MCF 10A (cell line): ENCODE results near the gene SUPT20HL2. TPM values are rescaled to one million over a fixed set of nuclear protein-coding genes. Genes with fewer than 3 reads are reported as not detected.
"Not testable (repeated sequence)": the region's sequence is repeated elsewhere in the genome, so short reads cannot be mapped to it uniquely, and the experiment has no call there.

Source experiments
- Bru-seq: library from RNA; stranded (reverse); fragments of 400-500 nt; gene quantifications from one replicate; lab custom pipeline; 2021; lab: Mats Ljungman, UMichigan
- BruChase-seq, 2 experiments: library from RNA; stranded (reverse); fragments of 400-500 nt; gene quantifications; one replicate each; lab custom pipeline; 2021; lab: Mats Ljungman, UMichigan
- BruUV-seq: library from RNA; stranded (reverse); fragments of 400-500 nt; replicated peaks from 2 replicates; lab custom pipeline; 2021; lab: Mats Ljungman, UMichigan
- CTCF ChIA-PET: fragments of 300-600 bp; sonication (Branson Sonifier 250); formaldehyde crosslinking; extraction: SDS; loops from one replicate; lab custom pipeline; 2021; ENCODE audit warnings: antibody characterized with exemption, inconsistent platforms; lab: Yijun Ruan, JAX
- POLR2A ChIA-PET: fragments of 300-600, 350-650 bp; sonication (Branson Sonifier 250); formaldehyde crosslinking; extraction: SDS; loops from one replicate; lab custom pipeline; 2020; ENCODE audit warnings: antibody characterized with exemption, inconsistent platforms; lab: Yijun Ruan, JAX
- DNase-seq: peaks from one replicate; pipeline ENCODE4 v3.0.0-alpha.2; 2018; ENCODE audit not compliant: unreplicated experiment
- H3K27ac Mint-ChIP-seq: one replicate; pipeline ENCODE4 v1.8.0; 2022; ENCODE audit warnings: mild to moderate bottlenecking, low read depth, mixed read lengths; ENCODE audit not compliant: unreplicated experiment
- H3K27me3 Mint-ChIP-seq: one replicate; pipeline ENCODE4 v1.8.0; 2022; ENCODE audit warnings: mixed read lengths; ENCODE audit not compliant: insufficient read depth, unreplicated experiment
- H3K36me3 Mint-ChIP-seq: one replicate; pipeline ENCODE4 v1.8.0; 2022; ENCODE audit warnings: mild to moderate bottlenecking, moderate library complexity, mixed read lengths; ENCODE audit not compliant: insufficient read depth, unreplicated experiment
- H3K4me1 Mint-ChIP-seq: one replicate; pipeline ENCODE4 v1.8.0; 2022; ENCODE audit warnings: mixed read lengths; ENCODE audit not compliant: insufficient read depth, unreplicated experiment
- H3K4me3 Mint-ChIP-seq: one replicate; pipeline ENCODE4 v1.8.0; 2022; ENCODE audit warnings: mild to moderate bottlenecking, moderate library complexity, mixed read lengths; ENCODE audit not compliant: unreplicated experiment
- H3K9me3 Mint-ChIP-seq: one replicate; pipeline ENCODE4 v1.8.0; 2022; ENCODE audit warnings: mixed read lengths; ENCODE audit not compliant: unreplicated experiment
- intact Hi-C: fragments of 100-400 bp; cut with micrococcal nuclease; formaldehyde crosslinking; loops from 2 replicates; pipeline ENCODE4 v1.14.1; 2022
- long read RNA-seq: library from polyadenylated mRNA; stranded (forward); transcript quantifications from one replicate; pipeline ENCODE4 v2.0.0, GENCODE V29; 2022
- total RNA-seq: library from RNA; stranded (reverse); gene quantifications from 2 replicates; pipeline ENCODE4 v1.2.3, GENCODE V29; 2022
- TF ChIP-seq, protein P1 (sequence below): fragments of 200-600 bp; IDR thresholded peaks from one replicate; pipeline ENCODE4 v1.8.0; 2022; ENCODE audit warnings: antibody characterized with exemption, mild to moderate bottlenecking; ENCODE audit not compliant: unreplicated experiment

The SUPT20HL2 gene
- not detected in 2 replicates for total RNA-seq
- not detected for Bru-seq, nascent RNA
- BruChase-seq, experiment 1, labeled RNA remaining after a 6-hour chase = not detected
- not detected for BruChase-seq, experiment 2, labeled RNA remaining after a 2-hour chase
- long read RNA-seq = 0 reads

DNA sequence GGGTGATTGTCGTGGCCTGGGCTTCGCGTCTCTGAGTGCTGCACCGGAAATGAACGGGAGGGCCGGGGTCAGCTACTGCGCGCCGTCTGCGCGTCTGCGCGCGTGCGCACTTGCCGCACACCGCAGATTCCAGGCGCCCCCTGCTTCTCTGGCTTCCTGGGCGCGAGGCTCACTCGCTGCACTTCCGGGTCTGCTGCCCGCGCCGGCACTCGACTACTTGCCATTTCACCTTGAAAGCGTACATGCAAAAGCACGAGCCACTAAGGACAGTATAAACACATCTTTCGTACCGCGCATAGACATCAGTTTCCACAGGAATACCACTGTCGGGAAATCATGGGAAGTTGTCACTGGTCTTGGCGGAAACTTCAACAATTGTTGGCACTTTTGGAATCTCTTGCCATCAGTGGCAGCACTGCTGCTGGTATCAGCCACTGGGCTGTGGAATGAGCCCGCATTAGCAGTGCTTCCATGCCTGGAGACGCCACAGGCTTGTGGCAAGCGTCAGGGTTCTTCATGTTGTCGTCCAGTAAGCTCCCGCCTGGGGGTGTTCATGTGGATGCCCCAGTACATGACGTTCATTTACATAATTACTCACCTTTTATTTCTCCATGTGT is at the start of gene SUPT20HL2:
SUPT20HL2 (minus strand) TSS at position 51 of the 617 bp plus-strand sequence. CDS start 754 bp downstream, outside the sequence.
- ChIA-PET POLR2A (no interaction called here), CTCF (no interaction called here)
- TF ChIP-seq, protein P1, sequence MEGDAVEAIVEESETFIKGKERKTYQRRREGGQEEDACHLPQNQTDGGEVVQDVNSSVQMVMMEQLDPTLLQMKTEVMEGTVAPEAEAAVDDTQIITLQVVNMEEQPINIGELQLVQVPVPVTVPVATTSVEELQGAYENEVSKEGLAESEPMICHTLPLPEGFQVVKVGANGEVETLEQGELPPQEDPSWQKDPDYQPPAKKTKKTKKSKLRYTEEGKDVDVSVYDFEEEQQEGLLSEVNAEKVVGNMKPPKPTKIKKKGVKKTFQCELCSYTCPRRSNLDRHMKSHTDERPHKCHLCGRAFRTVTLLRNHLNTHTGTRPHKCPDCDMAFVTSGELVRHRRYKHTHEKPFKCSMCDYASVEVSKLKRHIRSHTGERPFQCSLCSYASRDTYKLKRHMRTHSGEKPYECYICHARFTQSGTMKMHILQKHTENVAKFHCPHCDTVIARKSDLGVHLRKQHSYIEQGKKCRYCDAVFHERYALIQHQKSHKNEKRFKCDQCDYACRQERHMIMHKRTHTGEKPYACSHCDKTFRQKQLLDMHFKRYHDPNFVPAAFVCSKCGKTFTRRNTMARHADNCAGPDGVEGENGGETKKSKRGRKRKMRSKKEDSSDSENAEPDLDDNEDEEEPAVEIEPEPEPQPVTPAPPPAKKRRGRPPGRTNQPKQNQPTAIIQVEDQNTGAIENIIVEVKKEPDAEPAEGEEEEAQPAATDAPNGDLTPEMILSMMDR = no peak

GRCh38 chrX:24362089-24362745 is 48.3 kb upstream of the SUPT20HL2 start:
- DNase-seq, H3K4me3 Mint-ChIP-seq, H3K9me3 Mint-ChIP-seq, H3K4me1 Mint-ChIP-seq, H3K36me3 Mint-ChIP-seq, H3K27ac Mint-ChIP-seq, BruUV-seq, intact Hi-C loops, POLR2A ChIA-PET, CTCF ChIA-PET: not testable (repeated sequence)
- H3K27me3 Mint-ChIP-seq = peaks cover 67% of the 10 kb centered on the region

More for the DNA sequence above, at the start of gene SUPT20HL2:
- Mint-ChIP-seq H3K4me1 (no peaks in the 10 kb centered on the region), H3K4me3 (no peak within 1 kb of the TSS), H3K9me3 (no peaks in the 10 kb centered on the region), H3K36me3 (no peaks in the 10 kb centered on the region), H3K27me3 (peaks cover 63% of the 10 kb centered on the region), H3K27ac (no peak within 1 kb of the TSS)
- no TSS peak for BruUV-seq
- DNase-seq = no peak
- intact Hi-C loops = no loop called here

DNA sequence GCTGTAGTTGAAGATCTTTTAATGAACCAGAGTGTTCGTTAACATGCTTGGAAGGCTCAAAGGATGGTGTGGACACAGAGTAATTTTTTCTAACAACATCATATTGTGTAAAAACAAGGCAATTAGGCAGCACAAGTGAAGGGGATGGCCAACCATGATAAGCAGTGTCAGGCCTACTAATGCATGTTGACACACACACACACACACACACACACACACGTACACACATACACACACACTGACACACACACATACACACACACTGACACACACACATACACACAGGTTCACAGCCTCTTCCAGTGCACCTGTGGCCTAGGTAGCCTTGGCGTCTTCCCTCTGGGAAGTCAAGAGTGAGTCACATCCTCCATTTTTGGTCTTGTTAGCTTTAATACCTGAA is 46.4 kb upstream of the SUPT20HL2 start, which contains the start of gene SUPT20HL1:
SUPT20HL1 (plus strand) TSS at position 368 of the 400 bp plus-strand sequence. CDS start 2,122 bp downstream, outside the sequence.
- TF ChIP-seq, protein P1 = no peak
- H3K4me1 Mint-ChIP-seq = no peaks in the 10 kb centered on the region
- CTCF ChIA-PET = interaction anchor here (1.0 kb wide), 1 partner anchor 11 kb away, joined by 3 read pairs; no protein-coding TSS in a partner anchor
- H3K36me3 Mint-ChIP-seq = no peaks in the 10 kb centered on the region
- BruUV-seq = no TSS peak
- no peak within 1 kb of the TSS for H3K27ac Mint-ChIP-seq
- DNase-seq = no peak
- H3K4me3 Mint-ChIP-seq = no peak within 1 kb of the TSS
- POLR2A ChIA-PET = interaction anchor here (0.7 kb wide), 1 partner anchor 65 kb away, joined by 4 read pairs; no protein-coding TSS in a partner anchor
- intact Hi-C loops = no loop called here
- peaks cover 54% of the 10 kb centered on the region for H3K27me3 Mint-ChIP-seq
- H3K9me3 Mint-ChIP-seq = no peaks in the 10 kb centered on the region

DNA sequence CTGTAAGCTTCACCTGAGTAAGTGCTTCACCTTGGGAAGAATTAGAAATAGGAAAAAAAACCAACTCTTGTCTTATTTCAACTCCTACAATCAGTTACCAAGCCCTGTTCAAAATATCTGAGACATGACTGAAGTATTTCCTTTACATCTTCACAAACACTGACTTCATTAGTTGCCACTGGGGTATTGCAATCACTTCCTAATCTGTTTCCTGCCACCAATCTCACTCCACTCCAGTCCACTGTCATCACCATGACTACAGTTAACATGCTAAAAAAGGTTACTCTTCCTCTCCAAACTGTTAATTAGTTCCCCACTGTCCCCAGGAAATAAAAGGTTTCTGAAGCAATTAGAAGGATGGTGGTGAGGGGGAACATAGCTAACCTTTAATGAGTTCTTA is 43.2 kb upstream of the SUPT20HL2 start:
- Mint-ChIP-seq H3K27me3 (peaks cover 36% of the 10 kb centered on the region), H3K36me3 (no peaks in the 10 kb centered on the region), H3K4me1 (no peaks in the 10 kb centered on the region), H3K9me3 (no peaks in the 10 kb centered on the region), H3K27ac (no peak overlapping the region), H3K4me3 (no peak overlapping the region)
- ChIA-PET POLR2A (interaction anchor here (0.7 kb wide), 1 partner anchor 27 kb away, joined by 3 read pairs; no protein-coding TSS in a partner anchor), CTCF (interaction anchor here (0.6 to 1.6 kb wide), 3 partner anchors 13 to 710 kb away, joined by 3 to 5 read pairs (median 3); no protein-coding TSS in a partner anchor)
- no TSS peak for BruUV-seq
- DNase-seq = no peak
- TF ChIP-seq, protein P1 = no peak
- intact Hi-C loops = no loop called here
